ENCODE results near the gene MANEAL. TPM values are rescaled to one million over a fixed set of nuclear protein-coding genes. Genes with fewer than 3 reads are reported as not detected.

The MANEAL gene
- total and polyA plus RNA-seq, 2 of the 13 experiments (the other 11 are each of a cell fraction or from before 2014, with no cell fraction given): 20.8 to 26.4 TPM

GRCh38 chr1:37764414-37764825 lies 29.2 kb upstream of the MANEAL start (continued):
- TF ChIP-seq HMGXB3 (CRISPR knock-in tag; IDR thresholded peaks at IDR 0.05; ENCODE audit: borderline replicate concordance) (peak; percentile 97), ARID5B (CRISPR knock-in tag; IDR thresholded peaks at IDR 0.05) (peak; percentile 86), ZNF746 (CRISPR knock-in tag; IDR thresholded peaks at IDR 0.05) (peak; percentile 92), ATF1 (CRISPR knock-in tag; IDR thresholded peaks at IDR 0.05) (no peak), DNMT3B (CRISPR knock-in tag; conservative IDR thresholded peaks at IDR 0.05) (peak; percentile 99; the same call in 1 of the 2 replicates), ZNF136 (CRISPR knock-in tag; IDR thresholded peaks at IDR 0.05; ENCODE audit: low read depth) (0 out of 2 replicates have a peak, but pooled peaks have one; percentile 67), RAD21 (CRISPR knock-in tag; IDR thresholded peaks at IDR 0.05) (no peak), FLYWCH1 (CRISPR knock-in tag; IDR thresholded peaks at IDR 0.05) (peak; percentile 98), AKAP8 (CRISPR knock-in tag; IDR thresholded peaks at IDR 0.05) (0 out of 2 replicates have a peak, but pooled peaks have one; percentile 63), ZFP37 (CRISPR knock-in tag; IDR thresholded peaks at IDR 0.05; ENCODE audit: borderline replicate concordance) (peak; percentile 100), ZKSCAN8 (CRISPR knock-in tag; IDR thresholded peaks at IDR 0.05; ENCODE audit: borderline replicate concordance) (peak; percentile 92), SAP130 (CRISPR knock-in tag; IDR thresholded peaks at IDR 0.05; ENCODE audit: low read depth) (peak; percentile 93), DDIT3 (CRISPR knock-in tag; IDR thresholded peaks at IDR 0.05) (peak; percentile 90), NR2F2 (IDR thresholded peaks at IDR 0.05; ENCODE audit: borderline replicate concordance, low read depth) (no peak), ZBTB37 (CRISPR knock-in tag; IDR thresholded peaks at IDR 0.05) (peak; percentile 91), ZNF367 (CRISPR knock-in tag; IDR thresholded peaks at IDR 0.05; ENCODE audit: borderline replicate concordance) (peak; percentile 99; the same call in 1 of the 2 replicates), TCF12 (IDR thresholded peaks at IDR 0.05) (no peak), TCF12 (CRISPR knock-in tag; IDR thresholded peaks at IDR 0.05) (peak; percentile 89; the same call in 1 of the 2 replicates), MATR3 (CRISPR knock-in tag; IDR thresholded peaks at IDR 0.05) (no peak), THYN1 (CRISPR knock-in tag; IDR thresholded peaks at IDR 0.05; ENCODE audit: borderline replicate concordance, low read depth) (no peak), IRF1 (CRISPR knock-in tag; IDR thresholded peaks at IDR 0.05; ENCODE audit: low read depth) (peak; percentile 96)

Data from HepG2 (cell line).